IPS DF 6.9 (cell line): ENCODE results near the gene SART3.
A peak's percentile ranks its signal among the peaks of the same experiment; 100 is the strongest.

ENCODE experiments used
- DNase-seq: peaks from one replicate; pipeline ENCODE4 v3.0.0-alpha.2; 2013; ENCODE audit warnings: low read depth, low spot score
- H3K27ac ChIP-seq: one replicate; pipeline ENCODE4 v1.5.1; 2013; ENCODE audit warnings: low read length, control low read depth
- H3K27me3 ChIP-seq: 2 replicates; pipeline ENCODE4 v1.6.1; 2013; ENCODE audit warnings: mild to moderate bottlenecking, low read length; ENCODE audit not compliant: control insufficient read depth, insufficient read depth
- H3K36me3 ChIP-seq: 2 replicates; pipeline ENCODE4 v1.6.1; 2013; ENCODE audit warnings: low read length; ENCODE audit not compliant: control insufficient read depth, insufficient read depth
- H3K4me1 ChIP-seq: 2 replicates; pipeline ENCODE4 v1.6.1; 2013; ENCODE audit warnings: low read length; ENCODE audit not compliant: control insufficient read depth, insufficient read depth
- H3K4me3 ChIP-seq: 2 replicates; pipeline ENCODE4 v1.5.1; 2013; ENCODE audit warnings: mild to moderate bottlenecking, low read length
- H3K9me3 ChIP-seq: 2 replicates; pipeline ENCODE4 v1.6.1; 2013; ENCODE audit warnings: low read length, inconsistent platforms; ENCODE audit not compliant: control insufficient read depth, insufficient read depth
- WGBS: extraction: QIAGEN DNeasy Blood & Tissue Kit; methylation state at CpG from one replicate; pipeline ENCODE4 v1.1.7; 2013; ENCODE audit warnings: mixed read lengths, missing lambda C conversion rate; ENCODE audit not compliant: insufficient read length, insufficient coverage; 5-methylcytosine and 5-hydroxymethylcytosine counted together

Gene SART3

DNA sequence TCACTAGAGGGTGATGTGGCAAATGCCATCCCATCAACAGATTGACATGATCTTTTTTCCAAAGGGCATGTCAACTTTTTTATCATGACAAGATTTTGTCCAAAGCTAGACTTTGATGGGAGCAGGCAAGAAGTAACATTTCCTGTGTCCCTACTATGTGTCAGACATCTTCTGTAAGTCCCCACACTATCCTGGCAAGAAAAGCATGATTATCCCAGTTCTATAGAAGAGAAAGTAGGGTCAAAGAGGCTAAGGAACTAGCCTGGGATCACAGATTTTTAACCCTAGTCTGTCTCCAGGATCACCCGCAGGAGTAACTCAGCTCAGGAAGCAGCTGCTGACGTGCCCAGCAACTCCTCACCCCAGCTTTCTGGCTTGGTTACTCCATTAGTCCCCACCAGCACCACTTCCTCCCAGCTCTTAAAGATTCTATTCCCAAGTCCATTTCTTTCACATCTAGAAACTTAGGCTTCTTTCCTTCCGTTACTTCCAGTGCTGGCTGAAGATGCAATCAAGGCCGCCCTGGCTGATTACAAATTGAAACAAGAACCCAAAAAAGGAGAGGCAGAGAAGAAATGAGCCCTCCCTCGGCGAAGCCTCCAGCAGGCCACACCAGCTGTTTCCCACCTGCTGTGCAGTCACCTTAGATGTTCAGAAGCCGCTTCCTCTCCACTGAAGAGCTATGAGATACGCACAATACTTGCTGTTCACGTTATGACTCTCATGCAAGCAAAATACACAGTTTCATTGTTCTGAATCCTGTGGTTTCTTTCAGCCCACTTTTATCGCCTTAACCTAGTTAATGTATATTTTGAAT lies 7.6 kb upstream of the SART3 start:
- Histone ChIP-seq H3K27ac (no peak overlapping the region), H3K36me3 (peaks cover 21% of the 10 kb centered on the region; the same call in 1 of the 2 replicates), H3K4me1 (no peaks in the 10 kb centered on the region), H3K27me3 (0 out of 2 replicates have a peak, but pooled peaks cover 1% of the 10 kb centered on the region), H3K4me3 (no peak overlapping the region), H3K9me3 (no peaks in the 10 kb centered on the region)
- DNase-seq: no peak
- WGBS: no CpG with 5 or more reads among the region's 10 CpGs

DNA sequence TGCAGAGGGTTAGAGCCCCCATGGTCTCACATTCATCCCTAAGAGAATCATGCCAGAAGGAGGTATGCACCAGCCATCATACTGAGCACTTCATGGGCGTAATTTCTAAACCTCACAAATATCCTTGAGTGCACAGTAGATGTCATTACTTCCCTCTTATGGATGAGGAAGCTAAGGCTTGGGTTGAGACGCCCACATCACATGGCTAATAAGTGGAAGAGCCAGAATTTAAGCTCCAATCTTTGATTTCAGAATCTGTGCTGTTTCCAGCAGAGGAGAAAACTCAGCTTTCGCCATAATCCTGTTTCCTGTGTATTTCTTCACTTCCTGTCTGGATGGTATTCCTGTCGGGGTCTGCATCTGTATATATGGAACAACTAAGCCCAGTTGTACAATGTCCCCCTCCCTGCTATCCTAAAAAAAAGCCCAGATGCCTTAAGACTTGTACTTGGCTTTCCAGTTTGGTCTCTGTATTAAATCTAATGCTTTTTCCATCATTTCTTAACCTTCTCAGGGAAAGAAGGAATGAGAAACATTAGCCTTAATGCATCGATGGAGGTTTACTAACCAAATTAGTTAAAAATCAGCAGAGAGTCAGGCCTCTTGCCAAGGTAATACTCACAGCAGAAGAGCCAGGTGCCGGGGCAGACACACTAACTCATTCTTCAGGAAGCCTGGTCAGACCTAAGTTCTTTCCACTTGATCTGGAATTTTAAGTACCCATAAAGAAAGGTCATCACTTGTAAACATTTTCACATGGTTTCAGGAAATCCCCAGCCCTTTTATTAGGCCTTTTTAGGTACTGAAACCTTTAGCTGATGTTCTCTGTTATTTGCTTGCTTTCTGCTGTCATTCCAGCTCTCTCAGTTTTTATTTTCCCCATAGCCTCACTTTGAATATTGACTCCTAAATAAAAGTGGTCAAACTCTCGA lies 6.7 kb upstream of the SART3 start:
- Histone ChIP-seq H3K4me3 (no peak overlapping the region), H3K27me3 (no peaks in the 10 kb centered on the region), H3K9me3 (no peaks in the 10 kb centered on the region), H3K36me3 (peaks cover 21% of the 10 kb centered on the region; the same call in 1 of the 2 replicates), H3K4me1 (no peaks in the 10 kb centered on the region), H3K27ac (no peak overlapping the region)
- DNase-seq: no peak
- no CpG with 5 or more reads among the region's 7 CpGs for WGBS

DNA sequence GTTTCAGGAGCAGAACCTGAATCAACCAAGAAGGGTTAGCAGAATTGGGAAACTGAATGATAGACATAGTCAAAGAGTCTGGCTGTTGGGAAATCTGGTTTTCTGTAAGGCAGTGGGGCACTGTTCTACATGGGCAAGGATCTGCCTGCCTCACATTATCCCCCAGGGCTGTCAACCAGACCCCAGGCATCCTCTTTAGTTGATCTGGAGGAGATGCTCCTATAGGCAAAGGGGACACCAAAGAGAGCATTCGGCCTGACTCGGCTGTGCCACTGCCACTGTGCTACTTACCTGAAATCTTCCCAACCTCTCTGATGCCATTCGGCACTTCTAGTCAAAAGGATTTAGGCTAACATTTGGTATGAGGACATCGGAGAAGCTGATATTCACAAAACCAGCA lies 5.5 kb upstream of the SART3 start:
- no peaks in the 10 kb centered on the region for H3K9me3 ChIP-seq
- peaks cover 21% of the 10 kb centered on the region; the same call in 1 of the 2 replicates for H3K36me3 ChIP-seq
- no CpG with 5 or more reads among the region's 4 CpGs for WGBS
- no peak overlapping the region for H3K4me3 ChIP-seq
- DNase-seq: no peak
- no peak overlapping the region for H3K27ac ChIP-seq
- no peaks in the 10 kb centered on the region for H3K27me3 ChIP-seq
- H3K4me1 ChIP-seq: no peaks in the 10 kb centered on the region

DNA sequence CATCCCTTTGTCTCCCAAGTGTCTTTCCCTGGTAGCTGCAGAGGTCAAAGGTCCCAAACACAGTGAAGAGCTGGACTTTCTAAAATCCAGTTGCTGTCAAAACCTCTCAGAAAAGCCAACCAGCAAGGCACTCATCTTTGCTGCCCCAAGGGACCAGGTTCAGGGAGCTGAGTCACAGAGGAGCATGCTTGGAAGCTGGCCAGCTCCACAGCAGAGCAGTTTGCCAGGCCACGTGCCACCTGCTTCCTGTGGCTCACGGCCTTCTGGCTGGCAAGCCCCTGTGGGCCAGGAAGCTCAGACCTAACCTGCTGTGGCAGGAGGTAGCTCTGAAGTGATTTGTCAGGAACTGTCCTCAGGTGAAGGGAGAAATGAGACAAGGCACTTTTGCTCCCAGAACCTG lies 5.0 kb upstream of the SART3 start:
- Histone ChIP-seq H3K4me3 (no peak overlapping the region), H3K27me3 (no peaks in the 10 kb centered on the region), H3K27ac (no peak overlapping the region), H3K4me1 (no peaks in the 10 kb centered on the region), H3K36me3 (peaks cover 21% of the 10 kb centered on the region; the same call in 1 of the 2 replicates), H3K9me3 (no peaks in the 10 kb centered on the region)
- no peak for DNase-seq
- no CpG with 5 or more reads among the region's 2 CpGs for WGBS

DNA sequence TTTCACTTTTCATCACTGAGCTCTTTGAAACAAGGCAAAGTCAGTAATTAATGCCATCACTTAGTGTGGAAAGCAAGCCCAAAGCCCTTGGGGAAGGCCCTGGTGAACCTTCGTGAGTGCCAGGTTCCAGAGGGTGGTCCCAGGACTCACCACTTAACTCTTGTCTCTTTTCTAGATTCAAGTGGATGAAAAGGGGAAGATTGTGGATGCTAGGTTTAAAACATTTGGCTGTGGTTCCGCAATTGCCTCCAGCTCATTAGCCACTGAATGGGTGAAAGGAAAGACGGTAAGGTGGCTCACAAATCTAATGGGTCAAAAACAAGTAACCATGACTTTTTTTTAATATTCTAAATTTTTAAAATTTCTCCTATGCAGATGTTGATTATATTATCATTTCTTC lies 4.2 kb upstream of the SART3 start:
- H3K9me3 ChIP-seq: no peaks in the 10 kb centered on the region
- no peaks in the 10 kb centered on the region for H3K27me3 ChIP-seq
- H3K27ac ChIP-seq: no peak overlapping the region
- H3K4me3 ChIP-seq: no peak overlapping the region
- no CpG with 5 or more reads among the region's 3 CpGs for WGBS
- no peak for DNase-seq
- H3K36me3 ChIP-seq: peaks cover 21% of the 10 kb centered on the region; the same call in 1 of the 2 replicates
- H3K4me1 ChIP-seq: no peaks in the 10 kb centered on the region

DNA sequence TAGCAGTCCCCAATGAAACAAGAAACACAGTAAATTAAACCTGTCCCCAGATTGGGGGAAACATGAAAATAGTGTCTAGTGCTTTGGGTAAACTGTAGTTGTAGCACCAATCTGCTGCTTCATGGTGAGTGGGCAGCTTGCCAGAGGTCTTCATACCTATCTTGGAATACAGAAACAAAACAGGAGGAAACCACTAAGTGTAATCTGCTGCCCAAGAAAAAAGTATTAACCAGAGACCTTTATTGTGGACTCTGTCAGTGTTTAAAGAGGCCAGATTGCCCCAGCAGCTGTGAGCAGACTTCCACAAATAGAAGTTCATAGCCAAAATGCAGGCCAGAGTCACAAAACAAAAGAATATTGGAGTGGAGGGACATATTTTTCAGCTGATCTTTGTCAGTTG lies 3.8 kb upstream of the SART3 start:
- Histone ChIP-seq H3K27me3 (no peaks in the 10 kb centered on the region), H3K27ac (no peak overlapping the region), H3K36me3 (peaks cover 21% of the 10 kb centered on the region; the same call in 1 of the 2 replicates), H3K4me1 (0 out of 2 replicates have a peak, but pooled peaks cover under 1% of the 10 kb centered on the region), H3K9me3 (no peaks in the 10 kb centered on the region), H3K4me3 (no peak overlapping the region)
- DNase-seq: no peak

DNA sequence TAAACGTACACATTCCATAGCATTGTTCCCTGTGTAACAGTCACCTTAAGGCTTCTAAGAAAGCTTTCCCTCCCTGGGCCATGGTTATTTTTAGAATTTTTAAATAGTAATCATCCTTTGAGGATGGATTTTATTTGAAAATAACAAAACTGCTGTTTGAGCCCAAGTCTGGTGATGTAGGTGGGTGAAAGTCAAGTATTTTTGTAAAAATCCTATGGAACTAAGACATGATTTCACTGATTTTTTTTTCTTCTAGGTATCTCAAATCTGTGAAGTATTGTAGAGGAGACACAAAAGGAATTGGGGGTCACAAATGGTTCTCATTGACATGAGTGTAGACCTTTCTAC lies 2.8 kb upstream of the SART3 start:
- H3K27me3 ChIP-seq: no peaks in the 10 kb centered on the region
- H3K4me3 ChIP-seq: no peak overlapping the region
- peaks cover 21% of the 10 kb centered on the region; the same call in 1 of the 2 replicates for H3K36me3 ChIP-seq
- 0 out of 2 replicates have a peak, but pooled peaks cover 3% of the 10 kb centered on the region for H3K4me1 ChIP-seq
- no peaks in the 10 kb centered on the region for H3K9me3 ChIP-seq
- no peak for DNase-seq
- no peak overlapping the region for H3K27ac ChIP-seq
- no CpG with 5 or more reads among the region's 1 CpG for WGBS

DNA sequence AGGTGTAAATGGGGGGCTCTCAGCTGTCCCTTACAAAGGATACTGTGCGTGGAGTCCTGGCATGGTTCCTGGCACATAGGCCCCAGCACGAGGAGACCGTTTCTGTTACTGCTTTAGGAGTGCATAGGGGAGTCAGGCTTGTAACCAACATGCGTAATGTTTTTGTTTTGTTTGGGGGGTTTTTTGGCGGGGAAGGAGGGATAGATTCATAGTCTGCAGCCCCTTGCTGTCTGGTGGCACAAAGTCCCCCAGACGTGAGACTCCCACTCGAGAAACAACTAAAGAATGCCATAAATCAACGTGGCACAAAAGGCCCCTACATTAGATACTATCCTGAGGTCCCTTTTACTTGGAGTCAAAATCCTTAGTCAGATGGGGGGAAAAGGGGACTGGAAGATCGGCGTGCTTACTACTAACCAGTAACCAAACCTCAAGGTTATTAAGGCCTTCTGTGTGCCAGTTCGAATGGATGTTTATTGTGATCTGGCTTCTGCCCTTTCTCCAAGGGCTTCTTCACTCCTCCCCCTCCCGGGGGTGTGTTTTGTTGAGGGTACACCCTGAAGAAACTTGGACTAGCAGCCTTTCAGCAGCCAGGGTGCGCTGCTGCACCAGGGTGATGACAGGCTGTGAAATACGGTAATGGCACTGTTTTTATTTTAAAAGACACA lies 2.3 kb upstream of the SART3 start:
- no peak for DNase-seq
- H3K4me1 ChIP-seq: 0 out of 2 replicates have a peak, but pooled peaks cover 3% of the 10 kb centered on the region
- H3K9me3 ChIP-seq: no peaks in the 10 kb centered on the region
- H3K27me3 ChIP-seq: no peaks in the 10 kb centered on the region
- no peak overlapping the region for H3K27ac ChIP-seq
- no CpG with 5 or more reads among the region's 14 CpGs for WGBS
- peak overlapping the region; percentile 87; the same call in 1 of the 2 replicates for H3K4me3 ChIP-seq
- peaks cover 18% of the 10 kb centered on the region; the same call in 1 of the 2 replicates for H3K36me3 ChIP-seq

DNA sequence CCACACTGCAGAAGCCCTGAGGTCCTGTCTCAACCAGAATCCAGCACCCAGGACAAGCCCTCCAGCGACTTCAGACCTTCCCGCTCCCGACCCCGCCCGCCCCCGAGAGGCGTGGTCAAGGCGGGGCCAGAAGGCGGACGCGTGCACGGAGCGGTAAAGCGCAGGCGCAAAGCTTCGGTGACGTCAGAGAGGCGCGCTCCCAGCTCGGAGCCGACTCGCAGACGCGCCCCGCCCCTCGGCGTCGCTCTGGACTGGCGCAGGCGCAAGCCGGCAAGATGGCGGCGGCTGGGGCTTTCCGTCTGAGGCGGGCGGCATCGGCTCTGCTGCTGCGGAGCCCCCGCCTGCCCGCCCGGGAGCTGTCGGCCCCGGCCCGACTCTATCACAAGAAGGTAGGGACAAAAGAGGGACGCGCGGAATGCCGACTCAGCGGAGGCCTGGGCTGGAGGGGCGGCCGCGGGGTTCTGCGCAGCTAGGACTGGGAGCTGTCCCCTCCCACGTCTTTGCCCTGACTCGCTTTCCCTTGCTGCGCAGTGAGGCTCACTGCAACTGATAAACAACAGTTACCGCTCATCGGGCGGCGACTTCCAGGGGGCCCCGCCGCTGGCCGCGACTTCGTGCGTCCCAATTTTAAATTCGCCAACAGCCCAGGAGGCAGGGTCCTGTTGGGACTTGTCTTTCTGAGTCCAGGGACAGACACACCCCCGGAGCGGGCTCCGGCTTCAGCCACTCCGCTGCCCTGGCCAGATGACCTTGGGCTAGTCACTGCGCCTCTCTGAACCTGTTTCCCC lies 1.6 kb upstream of the SART3 start, which contains the start of gene ISCU:
Gene ISCU (plus strand): TSS at position 249 of the 788 bp plus-strand sequence. CDS start 27 bp downstream, at position 276.
- peak; percentile 92 for DNase-seq
- Histone ChIP-seq H3K4me1 (0 out of 2 replicates have a peak, but pooled peaks cover 3% of the 10 kb centered on the region), H3K27ac (no peak within 1 kb of the TSS), H3K9me3 (no peaks in the 10 kb centered on the region), H3K36me3 (peaks cover 18% of the 10 kb centered on the region; the same call in 1 of the 2 replicates), H3K4me3 (peak within 1 kb of the TSS; percentile 87), H3K27me3 (no peaks in the 10 kb centered on the region)
- no CpG with 5 or more reads among the region's 72 CpGs for WGBS
